ENCODE measurements around the gene KIF27.
"Not testable (repeated sequence)": the region's sequence is repeated elsewhere in the genome, so short reads cannot be mapped to it uniquely, and the experiment has no call there.

The KIF27 gene

DNA sequence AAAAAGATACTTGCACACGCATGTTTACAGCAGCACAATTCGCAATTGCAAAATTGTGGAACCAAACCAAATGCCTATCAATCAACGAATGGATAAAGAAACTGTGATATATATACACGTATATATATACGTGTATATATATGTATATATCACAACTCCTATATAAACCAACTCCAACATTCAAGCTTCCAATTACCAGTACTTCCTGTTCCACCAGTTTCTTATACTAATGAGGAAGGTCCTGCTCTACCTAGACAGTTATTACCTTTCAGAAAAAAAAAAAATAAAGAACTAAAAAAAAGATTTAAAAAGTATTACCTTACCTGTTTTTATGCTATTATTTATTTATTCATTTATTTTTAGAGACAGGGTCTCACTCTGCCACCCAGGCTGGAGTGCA is 20.6 kb downstream of the KIF27 start:
- H2BK5ac ChIP-seq (ENCODE audit: low read depth, low read length, poor library complexity); H3K27me3 ChIP-seq (ENCODE audit: insufficient read depth, low read length); H2AK5ac ChIP-seq (ENCODE audit: low read length); H3K79me2 ChIP-seq (ENCODE audit: control insufficient read depth, insufficient read depth, low read length, poor library complexity); H2BK12ac ChIP-seq (ENCODE audit: low read length); H2AFZ ChIP-seq (ENCODE audit: insufficient read depth, low read length, poor library complexity); H3K9me3 ChIP-seq (ENCODE audit: insufficient read depth, low read depth, low read length); H3K18ac ChIP-seq (ENCODE audit: low read length); H3K4me1 ChIP-seq (ENCODE audit: control insufficient read depth in 1 of 2, insufficient read depth in 2 of 2, low read length in 2 of 2); H4K91ac ChIP-seq (ENCODE audit: low read depth, low read length); H3K4me2 ChIP-seq (ENCODE audit: low read length); H3K79me1 ChIP-seq (ENCODE audit: low read length); H3K36me3 ChIP-seq (ENCODE audit: control insufficient read depth in 1 of 2, insufficient read depth in 2 of 2, low read length in 2 of 2); H4K8ac ChIP-seq (ENCODE audit: low read depth, low read length); H3K27ac ChIP-seq (ENCODE audit: low read depth, low read length); H3K4ac ChIP-seq (ENCODE audit: low read depth, low read length); H3K23ac ChIP-seq (ENCODE audit: low read length); H3K14ac ChIP-seq (ENCODE audit: low read length); H3K9ac ChIP-seq (ENCODE audit: low read length); H2BK120ac ChIP-seq (ENCODE audit: insufficient read depth, low read length, poor library complexity); H4K12ac ChIP-seq (ENCODE audit: low read depth, low read length); H3K4me3 ChIP-seq (ENCODE audit: low read depth, low read length): not testable (repeated sequence)
- DNase-seq = peak in 1 of 2 donors; percentile 39
- no CpG with 5 or more reads among the region's 5 CpGs for WGBS (ENCODE audit: extremely low coverage, insufficient coverage, insufficient read length)

GRCh38 chr9:83894301-83894700 is 26.9 kb downstream of the KIF27 start:
- not testable (repeated sequence) for H3K18ac ChIP-seq (ENCODE audit: low read length); H3K79me1 ChIP-seq (ENCODE audit: low read length); H3K27me3 ChIP-seq (ENCODE audit: insufficient read depth, low read length); H4K8ac ChIP-seq (ENCODE audit: low read depth, low read length); H3K4ac ChIP-seq (ENCODE audit: low read depth, low read length); H3K23ac ChIP-seq (ENCODE audit: low read length); H4K91ac ChIP-seq (ENCODE audit: low read depth, low read length); DNase-seq; H2AK5ac ChIP-seq (ENCODE audit: low read length); H3K79me2 ChIP-seq (ENCODE audit: control insufficient read depth, insufficient read depth, low read length, poor library complexity); H3K27ac ChIP-seq (ENCODE audit: low read depth, low read length); H3K14ac ChIP-seq (ENCODE audit: low read length); H2BK5ac ChIP-seq (ENCODE audit: low read depth, low read length, poor library complexity); H4K12ac ChIP-seq (ENCODE audit: low read depth, low read length); H3K4me3 ChIP-seq (ENCODE audit: low read depth, low read length); H3K36me3 ChIP-seq (ENCODE audit: control insufficient read depth in 1 of 2, insufficient read depth in 2 of 2, low read length in 2 of 2); H2BK12ac ChIP-seq (ENCODE audit: low read length); H3K4me1 ChIP-seq (ENCODE audit: control insufficient read depth in 1 of 2, insufficient read depth in 2 of 2, low read length in 2 of 2); H3K9me3 ChIP-seq (ENCODE audit: insufficient read depth, low read depth, low read length); H3K4me2 ChIP-seq (ENCODE audit: low read length); H2AFZ ChIP-seq (ENCODE audit: insufficient read depth, low read length, poor library complexity); H2BK120ac ChIP-seq (ENCODE audit: insufficient read depth, low read length, poor library complexity); H3K9ac ChIP-seq (ENCODE audit: low read length)
- no CpG with 5 or more reads among the region's 2 CpGs for WGBS (ENCODE audit: extremely low coverage, insufficient coverage, insufficient read length)

GRCh38 chr9:83886498-83886897 is 34.7 kb downstream of the KIF27 start:
- not testable (repeated sequence) for H3K9ac ChIP-seq (ENCODE audit: low read length); H3K27ac ChIP-seq (ENCODE audit: low read depth, low read length); H3K79me1 ChIP-seq (ENCODE audit: low read length); H2AK5ac ChIP-seq (ENCODE audit: low read length); H3K4me3 ChIP-seq (ENCODE audit: low read depth, low read length); H2BK120ac ChIP-seq (ENCODE audit: insufficient read depth, low read length, poor library complexity); DNase-seq; H2BK12ac ChIP-seq (ENCODE audit: low read length); H4K12ac ChIP-seq (ENCODE audit: low read depth, low read length); H3K4me2 ChIP-seq (ENCODE audit: low read length); H4K8ac ChIP-seq (ENCODE audit: low read depth, low read length); H2AFZ ChIP-seq (ENCODE audit: insufficient read depth, low read length, poor library complexity); H3K36me3 ChIP-seq (ENCODE audit: control insufficient read depth in 1 of 2, insufficient read depth in 2 of 2, low read length in 2 of 2); H3K27me3 ChIP-seq (ENCODE audit: insufficient read depth, low read length); H3K14ac ChIP-seq (ENCODE audit: low read length); H3K9me3 ChIP-seq (ENCODE audit: insufficient read depth, low read depth, low read length); H3K18ac ChIP-seq (ENCODE audit: low read length); H3K4ac ChIP-seq (ENCODE audit: low read depth, low read length); H3K79me2 ChIP-seq (ENCODE audit: control insufficient read depth, insufficient read depth, low read length, poor library complexity); H2BK5ac ChIP-seq (ENCODE audit: low read depth, low read length, poor library complexity); H3K23ac ChIP-seq (ENCODE audit: low read length); H4K91ac ChIP-seq (ENCODE audit: low read depth, low read length); H3K4me1 ChIP-seq (ENCODE audit: control insufficient read depth in 1 of 2, insufficient read depth in 2 of 2, low read length in 2 of 2)
- WGBS (ENCODE audit: extremely low coverage, insufficient coverage, insufficient read length) = no CpG with 5 or more reads among the region's 2 CpGs

GRCh38 chr9:83885559-83886240 is 35.5 kb downstream of the KIF27 start:
- not testable (repeated sequence) for H3K14ac ChIP-seq (ENCODE audit: low read length); H2AK5ac ChIP-seq (ENCODE audit: low read length)
- WGBS (ENCODE audit: extremely low coverage, insufficient coverage, insufficient read length) = no CpG with 5 or more reads among the region's 3 CpGs

More at GRCh38 chr9:83885559-83886240, 35.5 kb downstream of the KIF27 start:
- not testable (repeated sequence) for H3K4me2 ChIP-seq (ENCODE audit: low read length); H4K8ac ChIP-seq (ENCODE audit: low read depth, low read length); H3K23ac ChIP-seq (ENCODE audit: low read length); H2BK12ac ChIP-seq (ENCODE audit: low read length); H3K4me1 ChIP-seq (ENCODE audit: control insufficient read depth in 1 of 2, insufficient read depth in 2 of 2, low read length in 2 of 2); H3K9me3 ChIP-seq (ENCODE audit: insufficient read depth, low read depth, low read length); H3K9ac ChIP-seq (ENCODE audit: low read length); H3K27ac ChIP-seq (ENCODE audit: low read depth, low read length); H3K79me2 ChIP-seq (ENCODE audit: control insufficient read depth, insufficient read depth, low read length, poor library complexity); H3K4ac ChIP-seq (ENCODE audit: low read depth, low read length); H3K79me1 ChIP-seq (ENCODE audit: low read length); H4K12ac ChIP-seq (ENCODE audit: low read depth, low read length); H3K36me3 ChIP-seq (ENCODE audit: control insufficient read depth in 1 of 2, insufficient read depth in 2 of 2, low read length in 2 of 2); H2BK120ac ChIP-seq (ENCODE audit: insufficient read depth, low read length, poor library complexity); H2BK5ac ChIP-seq (ENCODE audit: low read depth, low read length, poor library complexity); H3K27me3 ChIP-seq (ENCODE audit: insufficient read depth, low read length); H3K18ac ChIP-seq (ENCODE audit: low read length); H2AFZ ChIP-seq (ENCODE audit: insufficient read depth, low read length, poor library complexity); H4K91ac ChIP-seq (ENCODE audit: low read depth, low read length); H3K4me3 ChIP-seq (ENCODE audit: low read depth, low read length)
- peak; percentile 69 to 73 for DNase-seq

Data from trophoblast cell (in vitro differentiated cells and primary cell).